K562 (cell line): Measurements from ENCODE around the gene CUX1. TPM values are rescaled to one million over a fixed set of nuclear protein-coding genes. Genes with fewer than 3 reads are reported as not detected.

ENCODE experiments used
- ATAC-seq: fragments of 200-7000 bp; cut with Tn5 transposase; 3 replicates; pipeline ENCODE4 v1.9.1; 2020; ENCODE audit warnings: moderate library complexity
- BruUV-seq: library from RNA; stranded (reverse); fragments of 400-500 nt; replicated peaks from 2 replicates; lab custom pipeline; 2021; lab: Mats Ljungman, UMichigan
- CTCF ChIA-PET: fragments of 300-600 bp; formaldehyde crosslinking; extraction: SDS; loops from one replicate; lab custom pipeline; 2021; ENCODE audit warnings: low intra/inter-chr PET ratio; lab: Yijun Ruan, JAX
- POLR2A ChIA-PET: fragments of 300-600, 350-650 bp; sonication (Branson Sonifier 250); formaldehyde crosslinking; extraction: SDS; loops from one replicate; lab custom pipeline; 2021; ENCODE audit warnings: antibody characterized with exemption, inconsistent platforms; lab: Yijun Ruan, JAX
- DNase-seq, 4 experiments: peaks; one replicate each; pipeline versions ENCODE4 v3.0.0 to v3.0.0-alpha.2; 2011 to 2018; ENCODE audit warnings: low spot score in 3 of 4, mixed read lengths in 3 of 4; ENCODE audit errors: extremely low read depth in 1 of 4
- FAIRE-seq: peaks from 2 replicates; lab custom pipeline; 2011; peaks lifted over from hg19 to GRCh38; lab: Jason Lieb, UNC
- H2AFZ ChIP-seq: 2 replicates; pipeline ENCODE4 v1.6.0; 2011; ENCODE audit warnings: low read depth, low read length, control low read depth, inconsistent platforms
- H3K27ac ChIP-seq: fragments of 200-600 bp; 3 replicates; pipeline ENCODE4 v1.8.0; 2011; ENCODE audit warnings: low read depth, mild to moderate bottlenecking, control low read depth, inconsistent platforms, low read length, moderate library complexity, mixed read lengths; ENCODE audit errors: extremely low read depth
- H3K27me3 ChIP-seq, 2 experiments: fragments of 300-600 bp in 1 of 2; 2 replicates in 1 of 2; 3 replicates in 1 of 2; pipeline versions ENCODE4 v1.6.0 to v1.8.0; 2011; ENCODE audit warnings: inconsistent platforms in 2 of 2, low read length in 2 of 2, mild to moderate bottlenecking in 1 of 2, mixed read lengths in 1 of 2, moderate library complexity in 1 of 2; ENCODE audit not compliant: control insufficient read depth in 2 of 2, insufficient read depth in 2 of 2
- H3K36me3 ChIP-seq: fragments of 300-600 bp; 3 replicates; pipeline ENCODE4 v1.8.0; 2011; ENCODE audit warnings: mild to moderate bottlenecking, low read length, inconsistent platforms; ENCODE audit not compliant: control insufficient read depth, insufficient read depth
- H3K4me1 ChIP-seq, 2 experiments: fragments of 200-600 bp in 1 of 2; replicated peaks in 1 of 2; 2 replicates in 1 of 2; 3 replicates in 1 of 2; pipeline versions ENCODE4 v1.5.1 to v1.8.0; 2011; ENCODE audit warnings: inconsistent platforms in 2 of 2, low read length in 2 of 2, mild to moderate bottlenecking in 1 of 2, mixed read lengths in 1 of 2, moderate library complexity in 1 of 2; ENCODE audit not compliant: control insufficient read depth in 2 of 2, insufficient read depth in 2 of 2
- H3K4me2 ChIP-seq: 2 replicates; pipeline ENCODE4 v1.6.1; 2011; ENCODE audit warnings: low read length, control low read depth, inconsistent platforms, mixed read lengths; ENCODE audit not compliant: insufficient read depth
- H3K4me3 ChIP-seq: fragments of 200-600 bp; sonication (generic), shearing (Covaris generic); 2 replicates; pipeline ENCODE4 v1.5.1; 2016; ENCODE audit warnings: control low read depth, inconsistent platforms
- H3K79me2 ChIP-seq: fragments of 200-600 bp; 3 replicates; pipeline ENCODE4 v1.8.0; 2011; ENCODE audit warnings: low read length, inconsistent platforms; ENCODE audit not compliant: control insufficient read depth, insufficient read depth
- H3K9ac ChIP-seq, 2 experiments: 2 replicates each; pipeline versions ENCODE4 v1.6.0 to v1.6.1; 2011; ENCODE audit warnings: low read depth in 2 of 2, low read length in 2 of 2, control low read depth in 1 of 2, inconsistent platforms in 1 of 2, mild to moderate bottlenecking in 1 of 2, mixed read lengths in 1 of 2; ENCODE audit not compliant: insufficient read depth in 1 of 2
- H3K9me1 ChIP-seq: one replicate; pipeline ENCODE4 v1.6.0; 2011; ENCODE audit warnings: inconsistent platforms, mild to moderate bottlenecking, low read length, moderate library complexity; ENCODE audit not compliant: control insufficient read depth, insufficient read depth
- H3K9me3 ChIP-seq: replicated peaks from 2 replicates; pipeline ENCODE4 v1.5.1; 2011; ENCODE audit warnings: low read depth, low read length, inconsistent platforms; ENCODE audit not compliant: control insufficient read depth, insufficient read depth
- H4K20me1 ChIP-seq: replicated peaks from 2 replicates; pipeline ENCODE4 v1.6.1; 2011; ENCODE audit warnings: low read length, inconsistent platforms, mixed read lengths; ENCODE audit not compliant: control insufficient read depth, insufficient read depth
- EGR1 ChIP-seq: fragments of 450-650 bp; conservative IDR thresholded peaks from 2 replicates; pipeline ENCODE4 v1.6.1; 2017; ENCODE audit warnings: mild to moderate bottlenecking
- ERF ChIP-seq: fragments of 450-650 bp; formaldehyde crosslinking; IDR thresholded peaks from 2 replicates; pipeline ENCODE4 v1.4.0; 2020; ENCODE audit warnings: mild to moderate bottlenecking, mixed read lengths
- FOSL1 ChIP-seq: fragments of 200-800 bp; sonication (Bioruptor generic); conservative IDR thresholded peaks from 2 replicates; pipeline ENCODE4 v1.6.1; 2016; ENCODE audit warnings: missing genetic modification characterization, missing compliant biosample characterization
- FOXJ2 ChIP-seq: fragments of 200-800 bp; sonication (Bioruptor generic); IDR thresholded peaks from 2 replicates; pipeline ENCODE4 v1.6.1; 2016; ENCODE audit warnings: missing genetic modification characterization, missing compliant biosample characterization
- GABPB2 ChIP-seq: fragments of 250-450 bp; sonication (Bioruptor Pico); conservative IDR thresholded peaks from 2 replicates; pipeline ENCODE4 v1.5.1; 2021; ENCODE audit warnings: mild to moderate bottlenecking
- GATA2 ChIP-seq: sonication (generic); formaldehyde crosslinking; IDR thresholded peaks from 2 replicates; pipeline ENCODE4 v1.4.0; 2020; ENCODE audit warnings: mild to moderate bottlenecking, missing genetic modification reagents
- KAT7 ChIP-seq: sonication (generic); formaldehyde crosslinking; IDR thresholded peaks from 2 replicates; pipeline ENCODE4 v1.8.0; 2022; ENCODE audit warnings: missing genetic modification reagents, mild to moderate bottlenecking, borderline replicate concordance
- KHSRP ChIP-seq: fragments of 450-650 bp; IDR thresholded peaks from 2 replicates; pipeline ENCODE4 v1.6.1; 2017
- MTA3 ChIP-seq: fragments of 450-650 bp; formaldehyde crosslinking; IDR thresholded peaks from 2 replicates; pipeline ENCODE4 v1.6.1; 2017; ENCODE audit warnings: mild to moderate bottlenecking, borderline replicate concordance
- NFE2L1 ChIP-seq: fragments of 450-650 bp; IDR thresholded peaks from 2 replicates; pipeline ENCODE4 v1.6.1; 2016; ENCODE audit warnings: missing genetic modification characterization, low read depth, mild to moderate bottlenecking, missing compliant biosample characterization, moderate library complexity, borderline replicate concordance
- NUFIP1 ChIP-seq: fragments of 450-650 bp; IDR thresholded peaks from 2 replicates; pipeline ENCODE4 v1.6.1; 2018; ENCODE audit not compliant: partially characterized antibody
- TEAD2 ChIP-seq: fragments of 450-650 bp; IDR thresholded peaks from 2 replicates; pipeline ENCODE4 v1.6.1; 2016; ENCODE audit warnings: missing genetic modification characterization, control low read depth, missing compliant biosample characterization
- ZNF24 ChIP-seq: fragments of 450-650 bp; IDR thresholded peaks from 2 replicates; pipeline ENCODE4 v1.6.1; 2016
- ZNF551 ChIP-seq: fragments of 250-450 bp; sonication (Bioruptor Pico); IDR thresholded peaks from 2 replicates; pipeline ENCODE4 v1.5.0; 2021; ENCODE audit warnings: mild to moderate bottlenecking, moderate library complexity
- ZSCAN29 ChIP-seq: fragments of 450-650 bp; IDR thresholded peaks from 2 replicates; pipeline ENCODE4 v1.6.1; 2017
- WGBS: fragments of 100-300 bp; shearing (Covaris generic); methylation state at CpG from one replicate; pipeline ENCODE4 v1.1.6; 2016; ENCODE audit warnings: low coverage, mixed read lengths; ENCODE audit not compliant: insufficient coverage; ENCODE audit errors: missing lambda C conversion rate; 5-methylcytosine and 5-hydroxymethylcytosine counted together
- in situ Hi-C: fragments of 300-500 bp; cut with MboI; formaldehyde crosslinking; loops from 4 replicates; pipeline ENCODE4 v1.15.0; 2018; ENCODE audit warnings: inconsistent platforms, mixed read lengths
- intact Hi-C: fragments of 100-400 bp; cut with micrococcal nuclease; formaldehyde crosslinking; loops from 2 replicates; pipeline ENCODE4 v1.14.2; 2022
- polyA plus RNA-seq, 8 experiments: library from polyadenylated mRNA; depleted of rRNA in 4 of 8; stranded (reverse) in 5 of 8; unstranded in 3 of 8; fragments of >200 nt; fragmentation: Nextera tagmentation in 2 of 8; fragmentation: Illumina TruSeq in 1 of 8; extraction: Ambion mirVana in 2 of 8; extraction: Trizol in 1 of 8; gene quantifications; 2 replicates each; pipeline versions ENCODE4 v1.2.1 to v1.2.3, GENCODE V29; 2011 to 2014; ENCODE audit warnings: inconsistent platforms in 1 of 8, missing spikeins in 1 of 8
- total RNA-seq, 7 experiments: library from RNA; depleted of rRNA in 6 of 7; stranded (reverse); fragments of >200 nt in 6 of 7; fragmentation: Illumina TruSeq in 2 of 7; extraction: Trizol in 2 of 7; gene quantifications; 2 replicates each; pipeline versions ENCODE4 v1.2.1 to v1.2.3, GENCODE V29; 2011 to 2021; ENCODE audit warnings: low replicate concordance in 1 of 7
- TF ChIP-seq, protein P1 (sequence below): IDR thresholded peaks from 2 replicates; pipeline ENCODE4 v1.6.1; 2016; ENCODE audit warnings: missing genetic modification characterization, missing compliant biosample characterization
- TF ChIP-seq, protein P2 (sequence below): fragments of 450-650 bp; formaldehyde crosslinking; IDR thresholded peaks from 2 replicates; pipeline ENCODE4 v1.4.0; 2020; ENCODE audit warnings: mild to moderate bottlenecking, moderate library complexity
- TF ChIP-seq, protein P3 (sequence below), 2 experiments: fragments of 450-650 bp; IDR thresholded peaks; 2 replicates each; pipeline ENCODE4 v1.6.1; 2016

CUX1 gene
- total and polyA plus RNA-seq, 9 of the 15 experiments (the other 6 are each of a cell fraction or from before 2014, with no cell fraction given) = 3.6 to 55.3 (median 25.2) TPM

DNA sequence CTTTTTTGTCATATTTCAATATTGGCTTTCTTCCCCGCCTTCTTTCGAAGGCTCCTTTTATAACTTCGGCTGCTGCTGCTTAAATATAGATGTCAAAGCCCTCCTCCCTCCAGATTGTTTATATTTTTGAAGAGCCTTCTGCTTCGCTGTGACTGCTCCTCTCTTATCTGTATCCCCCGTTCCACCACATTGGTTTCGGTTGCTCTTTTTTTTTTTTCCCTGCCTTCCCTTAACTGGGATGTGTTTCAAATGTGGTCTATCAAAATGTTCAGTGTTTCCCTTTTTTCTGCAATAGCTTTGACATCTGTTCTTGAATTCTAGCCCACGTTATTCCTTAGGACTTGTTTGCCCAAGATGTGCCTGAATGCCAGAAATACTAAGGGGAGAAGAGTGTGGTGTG lies 96.4 kb downstream of the CUX1 start:
- in situ Hi-C loops (no loop called here), intact Hi-C loops (loop anchor here (2.0 kb wide), 1 partner anchor 57 kb away; no protein-coding TSS in a partner anchor)
- Histone ChIP-seq H3K27me3 (no peaks in the 10 kb centered on the region), H3K9me1 (peaks cover 5% of the 10 kb centered on the region), H3K4me3 (peak overlapping the region; percentile 15; the same call in 1 of the 2 replicates), H3K9me3 (no peaks in the 10 kb centered on the region), H3K4me1 (peaks cover 31 to 46% of the 10 kb centered on the region in 2 experiments), H3K36me3 (peaks cover 37% of the 10 kb centered on the region; the same call in 2 of the 3 replicates), H3K27ac (peak overlapping the region; percentile 80), H4K20me1 (peaks cover 6% of the 10 kb centered on the region; the same call in 1 of the 2 replicates), H3K79me2 (peaks cover 58% of the 10 kb centered on the region), H3K4me2 (peak overlapping the region; percentile 82), H2AFZ (peak overlapping the region; percentile 65; the same call in 1 of the 2 replicates), H3K9ac (peak overlapping the region in 1 of 2 experiments; percentile 61; a peak in 2 of 4 replicates)
- BruUV-seq = no TSS peak
- POLR2A ChIA-PET = interaction anchor here (0.6 kb wide), 1 partner anchor 23 kb away, joined by 3 read pairs; no protein-coding TSS in a partner anchor
- FAIRE-seq (peak; percentile 93), ATAC-seq (peak; percentile 76), DNase-seq (peak; percentile 79 to 90 (median 82))
- CTCF ChIA-PET = no interaction called here
- 1% methylated on average over 7 of the region's 7 CpGs for WGBS
- TF ChIP-seq, protein P1, sequence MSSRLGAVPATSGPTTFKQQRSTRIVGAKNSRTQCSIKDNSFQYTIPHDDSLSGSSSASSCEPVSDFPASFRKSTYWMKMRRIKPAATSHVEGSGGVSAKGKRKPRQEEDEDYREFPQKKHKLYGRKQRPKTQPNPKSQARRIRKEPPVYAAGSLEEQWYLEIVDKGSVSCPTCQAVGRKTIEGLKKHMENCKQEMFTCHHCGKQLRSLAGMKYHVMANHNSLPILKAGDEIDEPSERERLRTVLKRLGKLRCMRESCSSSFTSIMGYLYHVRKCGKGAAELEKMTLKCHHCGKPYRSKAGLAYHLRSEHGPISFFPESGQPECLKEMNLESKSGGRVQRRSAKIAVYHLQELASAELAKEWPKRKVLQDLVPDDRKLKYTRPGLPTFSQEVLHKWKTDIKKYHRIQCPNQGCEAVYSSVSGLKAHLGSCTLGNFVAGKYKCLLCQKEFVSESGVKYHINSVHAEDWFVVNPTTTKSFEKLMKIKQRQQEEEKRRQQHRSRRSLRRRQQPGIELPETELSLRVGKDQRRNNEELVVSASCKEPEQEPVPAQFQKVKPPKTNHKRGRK (tag) = no peak; the same call in 1 of the 2 replicates
- TF ChIP-seq, protein P2, sequence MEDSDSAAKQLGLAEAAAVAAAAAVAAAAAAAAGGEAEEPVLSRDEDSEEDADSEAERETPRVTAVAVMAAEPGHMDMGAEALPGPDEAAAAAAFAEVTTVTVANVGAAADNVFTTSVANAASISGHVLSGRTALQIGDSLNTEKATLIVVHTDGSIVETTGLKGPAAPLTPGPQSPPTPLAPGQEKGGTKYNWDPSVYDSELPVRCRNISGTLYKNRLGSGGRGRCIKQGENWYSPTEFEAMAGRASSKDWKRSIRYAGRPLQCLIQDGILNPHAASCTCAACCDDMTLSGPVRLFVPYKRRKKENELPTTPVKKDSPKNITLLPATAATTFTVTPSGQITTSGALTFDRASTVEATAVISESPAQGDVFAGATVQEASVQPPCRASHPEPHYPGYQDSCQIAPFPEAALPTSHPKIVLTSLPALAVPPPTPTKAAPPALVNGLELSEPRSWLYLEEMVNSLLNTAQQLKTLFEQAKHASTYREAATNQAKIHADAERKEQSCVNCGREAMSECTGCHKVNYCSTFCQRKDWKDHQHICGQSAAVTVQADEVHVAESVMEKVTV (CRISPR knock-in tag) = peak; percentile 28; the same call in 1 of the 2 replicates
- TF ChIP-seq EGR1 (no peak), ZNF24 (no peak), KAT7 (no peak), ZNF551 (CRISPR knock-in tag) (no peak), KHSRP (no peak), GABPB2 (CRISPR knock-in tag) (no peak), NFE2L1 (tag) (no peak), FOSL1 (tag) (0 out of 2 replicates have a peak, but pooled peaks have one; percentile 21), TEAD2 (tag) (no peak), ERF (CRISPR knock-in tag) (no peak), FOXJ2 (tag) (no peak), NUFIP1 (no peak), GATA2 (CRISPR knock-in tag) (peak; percentile 75), ZSCAN29 (no peak), MTA3 (0 out of 2 replicates have a peak, but pooled peaks have one; percentile 22)
- TF ChIP-seq, protein P3, sequence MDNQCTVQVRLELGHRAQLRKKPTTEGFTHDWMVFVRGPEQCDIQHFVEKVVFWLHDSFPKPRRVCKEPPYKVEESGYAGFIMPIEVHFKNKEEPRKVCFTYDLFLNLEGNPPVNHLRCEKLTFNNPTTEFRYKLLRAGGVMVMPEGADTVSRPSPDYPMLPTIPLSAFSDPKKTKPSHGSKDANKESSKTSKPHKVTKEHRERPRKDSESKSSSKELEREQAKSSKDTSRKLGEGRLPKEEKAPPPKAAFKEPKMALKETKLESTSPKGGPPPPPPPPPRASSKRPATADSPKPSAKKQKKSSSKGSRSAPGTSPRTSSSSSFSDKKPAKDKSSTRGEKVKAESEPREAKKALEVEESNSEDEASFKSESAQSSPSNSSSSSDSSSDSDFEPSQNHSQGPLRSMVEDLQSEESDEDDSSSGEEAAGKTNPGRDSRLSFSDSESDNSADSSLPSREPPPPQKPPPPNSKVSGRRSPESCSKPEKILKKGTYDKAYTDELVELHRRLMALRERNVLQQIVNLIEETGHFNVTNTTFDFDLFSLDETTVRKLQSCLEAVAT (IDR thresholded peaks at IDR 0.05) = peak; percentile 33 to 87; a peak in 3 of 4 replicates
